Fibroblast of lung (primary cell): ENCODE results near the gene PDE10A. TPM values are rescaled to one million over a fixed set of nuclear protein-coding genes. Genes with fewer than 3 reads are reported as not detected.

ENCODE experiments used
- DNase-seq, 2 donors: peaks; one replicate each; pipeline versions ENCODE4 v3.0.0 to v3.0.0-alpha.2; 2010; ENCODE audit warnings: low read depth in 2 of 2
- H2AFZ ChIP-seq: 2 replicates; pipeline ENCODE4 v1.5.1; 2012; ENCODE audit warnings: low read length, control low read depth, inconsistent platforms
- H3K27ac ChIP-seq: 2 replicates; pipeline ENCODE4 v1.5.1; 2011; ENCODE audit warnings: low read length, control low read depth; ENCODE audit not compliant: insufficient read depth
- H3K27me3 ChIP-seq: 2 replicates; pipeline ENCODE4 v1.5.1; 2011; ENCODE audit warnings: mild to moderate bottlenecking, low read length; ENCODE audit not compliant: control insufficient read depth, insufficient read depth
- H3K36me3 ChIP-seq: 2 replicates; pipeline ENCODE4 v1.5.1; 2011; ENCODE audit warnings: low read length; ENCODE audit not compliant: control insufficient read depth, insufficient read depth
- H3K4me1 ChIP-seq: 2 replicates; pipeline ENCODE4 v1.5.1; 2011; ENCODE audit warnings: low read length; ENCODE audit not compliant: control insufficient read depth, insufficient read depth; ENCODE audit errors: extremely low read depth
- H3K4me2 ChIP-seq: 2 replicates; pipeline ENCODE4 v1.5.1; 2011; ENCODE audit warnings: low read length, control low read depth; ENCODE audit not compliant: insufficient read depth; ENCODE audit errors: extremely low read depth
- H3K4me3 ChIP-seq, 4 experiments: fragments of 200-600 bp in 1 of 4; sonication (generic) in 1 of 4; replicated peaks in 1 of 4; 2 replicates each; pipeline ENCODE4 v1.5.1; 2011 to 2016; ENCODE audit warnings: low read length in 4 of 4, low read depth in 3 of 4, mild to moderate bottlenecking in 3 of 4, control low read depth in 2 of 4, inconsistent platforms in 1 of 4, mixed read lengths in 1 of 4; ENCODE audit not compliant: insufficient read depth in 1 of 4; ENCODE audit errors: control extremely low read depth in 1 of 4
- H3K79me2 ChIP-seq: 2 replicates; pipeline ENCODE4 v1.5.1; 2012; ENCODE audit warnings: mild to moderate bottlenecking, low read length, inconsistent platforms; ENCODE audit not compliant: control insufficient read depth, insufficient read depth
- H3K9ac ChIP-seq: 2 replicates; pipeline ENCODE4 v1.5.1; 2011; ENCODE audit warnings: mild to moderate bottlenecking, low read length, control low read depth; ENCODE audit not compliant: insufficient read depth
- H3K9me3 ChIP-seq: 2 replicates; pipeline ENCODE4 v1.5.1; 2012; ENCODE audit warnings: low read depth, low read length; ENCODE audit not compliant: control insufficient read depth, insufficient read depth
- H4K20me1 ChIP-seq: 2 replicates; pipeline ENCODE4 v1.5.1; 2011; ENCODE audit warnings: low read length; ENCODE audit not compliant: control insufficient read depth, insufficient read depth; ENCODE audit errors: extremely low read depth
- CTCF ChIP-seq, 2 donors: IDR thresholded peaks in 1 of 2; conservative IDR thresholded peaks in 1 of 2; 1 replicate in 1 of 2; 2 replicates in 1 of 2; pipeline ENCODE4 v1.5.1; 2011 to 2012; ENCODE audit warnings: low read length in 2 of 2, control low read depth in 1 of 2, inconsistent platforms in 1 of 2, low read depth in 1 of 2, mild to moderate bottlenecking in 1 of 2
- EZH2 ChIP-seq: IDR thresholded peaks from 2 replicates; pipeline ENCODE4 v1.5.1; 2012; ENCODE audit warnings: low read length, control low read depth, mild to moderate bottlenecking; ENCODE audit errors: missing control alignments
- polyA plus RNA-seq, 2 donors: library from polyadenylated mRNA; depleted of rRNA in 1 of 2; stranded (reverse) in 1 of 2; unstranded in 1 of 2; fragments of >200 nt; gene quantifications; 2 replicates each; pipeline ENCODE4 v1.2.1, GENCODE V29; 2011 to 2012; ENCODE audit warnings: missing spikeins in 1 of 2
- total RNA-seq: library from RNA; depleted of rRNA; stranded (reverse); fragments of >200 nt; gene quantifications from 2 replicates; pipeline ENCODE4 v1.2.1, GENCODE V29; 2014

The PDE10A gene
- total and polyA plus RNA-seq, 2 donors (not counting 1 experiment from before 2014, with no cell fraction given), result under 0.01 to 0.19 TPM

- Histone ChIP-seq H3K4me1 (no peaks in the 10 kb centered on the region), H3K27ac (no peak overlapping the region), H3K79me2 (no peaks in the 10 kb centered on the region), H3K27me3 (no peaks in the 10 kb centered on the region), H4K20me1 (no peaks in the 10 kb centered on the region), H3K4me3 (no peak overlapping the region), H3K9me3 (no peaks in the 10 kb centered on the region), H2AFZ (no peak overlapping the region), H3K9ac (no peak overlapping the region), H3K36me3 (no peaks in the 10 kb centered on the region), H3K4me2 (no peak overlapping the region)
- TF ChIP-seq EZH2 (no peak), CTCF (conservative IDR thresholded peaks at IDR 0.05 in 1 of 2, IDR thresholded peaks at IDR 0.05 in 1 of 2; ENCODE audit: low read depth in 1 of 2, low read length in 2 of 2) (no peak)
- DNase-seq, result no peak
Observed at GRCh38 chr6:165697171-165697570, 34.1 kb upstream of the PDE10A start.

GRCh38 chr6:165695722-165696515, 32.9 kb upstream of the PDE10A start:
- Histone ChIP-seq H3K4me2 (no peak overlapping the region), H3K27ac (no peak overlapping the region), H3K9me3 (no peaks in the 10 kb centered on the region), H2AFZ (no peak overlapping the region), H3K36me3 (no peaks in the 10 kb centered on the region), H3K4me1 (no peaks in the 10 kb centered on the region), H4K20me1 (no peaks in the 10 kb centered on the region), H3K4me3 (no peak overlapping the region), H3K79me2 (no peaks in the 10 kb centered on the region), H3K9ac (no peak overlapping the region), H3K27me3 (no peaks in the 10 kb centered on the region)
- DNase-seq, result no peak
- TF ChIP-seq CTCF (conservative IDR thresholded peaks at IDR 0.05 in 1 of 2, IDR thresholded peaks at IDR 0.05 in 1 of 2; ENCODE audit: low read depth in 1 of 2, low read length in 2 of 2) (no peak), EZH2 (no peak)

GRCh38 chr6:165694296-165694695, 31.3 kb upstream of the PDE10A start:
- H3K4me3 ChIP-seq, result no peak overlapping the region
- no peaks in the 10 kb centered on the region for H4K20me1 ChIP-seq
- no peaks in the 10 kb centered on the region for H3K4me1 ChIP-seq
- no peak overlapping the region for H2AFZ ChIP-seq
- no peak for DNase-seq
- H3K27me3 ChIP-seq, result no peaks in the 10 kb centered on the region
- H3K79me2 ChIP-seq, result no peaks in the 10 kb centered on the region
- no peaks in the 10 kb centered on the region for H3K36me3 ChIP-seq
- TF ChIP-seq EZH2, result no peak
- TF ChIP-seq CTCF (conservative IDR thresholded peaks at IDR 0.05 in 1 of 2, IDR thresholded peaks at IDR 0.05 in 1 of 2; ENCODE audit: low read depth in 1 of 2, low read length in 2 of 2), result no peak
- no peaks in the 10 kb centered on the region for H3K9me3 ChIP-seq
- no peak overlapping the region for H3K4me2 ChIP-seq
- H3K9ac ChIP-seq, result no peak overlapping the region
- H3K27ac ChIP-seq, result no peak overlapping the region
